22Rv1 (cell line): ENCODE data around the gene JADE1.

ENCODE experiments used
- H3K27ac ChIP-seq: fragments of 450-650 bp; 2 replicates; pipeline ENCODE4 v1.5.1; 2017
- CTCF ChIP-seq: fragments of 450-650 bp; IDR thresholded peaks from 2 replicates; pipeline ENCODE4 v1.5.1; 2017; ENCODE audit warnings: mild to moderate bottlenecking
- ZFX ChIP-seq: fragments of 450-650 bp; IDR thresholded peaks from 2 replicates; pipeline ENCODE4 v1.6.1; 2017; ENCODE audit warnings: antibody characterized with exemption, borderline replicate concordance

JADE1 gene

GRCh38 chr4:128832243-128832625 is 22.7 kb downstream of the JADE1 start:
- TF ChIP-seq ZFX: no peak
- TF ChIP-seq CTCF: no peak
- peak overlapping the region; percentile 61 for H3K27ac ChIP-seq

- no peak overlapping the region for H3K27ac ChIP-seq
- TF ChIP-seq CTCF (no peak), ZFX (no peak)
Observed at GRCh38 chr4:128835498-128836222, 26.2 kb downstream of the JADE1 start.

- no peak for TF ChIP-seq ZFX
- TF ChIP-seq CTCF: no peak
- H3K27ac ChIP-seq: no peak overlapping the region
Observed at GRCh38 chr4:128837198-128837597, 27.7 kb downstream of the JADE1 start.

- TF ChIP-seq CTCF (no peak), ZFX (no peak)
- no peak overlapping the region for H3K27ac ChIP-seq
Observed at GRCh38 chr4:128837679-128838078, 28.2 kb downstream of the JADE1 start.

GRCh38 chr4:128840711-128841318 is 31.3 kb downstream of the JADE1 start:
- H3K27ac ChIP-seq: no peak overlapping the region
- TF ChIP-seq CTCF: no peak
- TF ChIP-seq ZFX: no peak

- H3K27ac ChIP-seq: no peak overlapping the region
- TF ChIP-seq ZFX (no peak), CTCF (no peak)
Observed at GRCh38 chr4:128841402-128841801, 31.9 kb downstream of the JADE1 start.

GRCh38 chr4:128844931-128845330 is 35.4 kb downstream of the JADE1 start:
- no peak for TF ChIP-seq CTCF
- no peak for TF ChIP-seq ZFX
- peak overlapping the region; percentile 40 for H3K27ac ChIP-seq
